Measurements from ENCODE around the gene C11orf98.
A peak's percentile ranks its signal among the peaks of the same experiment; 100 is the strongest.
"Not testable (repeated sequence)": the region's sequence is repeated elsewhere in the genome, so short reads cannot be mapped to it uniquely, and the experiment has no call there.

Gene C11orf98

DNA sequence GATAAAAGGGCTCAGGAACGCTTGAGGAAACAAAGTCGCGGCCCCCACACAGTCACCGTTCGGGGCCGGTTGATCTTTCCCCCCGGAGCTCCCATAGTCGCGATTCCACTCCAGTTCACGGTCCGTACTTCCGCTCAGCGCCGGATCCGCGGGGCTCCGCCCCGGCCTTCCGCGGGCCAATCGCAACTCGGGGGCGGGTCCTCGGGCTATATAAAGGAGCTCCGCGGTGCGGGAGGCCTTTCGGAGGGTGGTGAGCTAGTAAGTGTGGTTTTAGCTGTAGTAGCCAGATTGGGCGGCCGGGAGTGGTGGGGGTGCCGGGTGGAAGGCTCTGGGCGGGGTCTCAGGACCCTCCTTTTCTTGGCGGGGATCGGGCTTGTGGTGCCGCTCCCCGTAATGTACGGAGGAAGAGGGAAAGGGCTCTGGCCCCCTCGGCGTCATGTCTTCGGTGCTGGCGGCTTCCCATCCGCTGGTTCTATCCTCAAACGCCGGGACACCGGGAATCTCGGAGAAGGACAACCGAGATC, at the start of gene C11orf98, which contains the start of gene CSKMT:
Gene C11orf98 (minus strand): TSS at position 136 of the 524 bp plus-strand sequence. CDS start 41 bp downstream, at position 95.
Gene CSKMT (plus strand): TSS at position 238 of the 524 bp plus-strand sequence. CDS start 568 bp downstream, outside the sequence.
- DNase-seq: peak; percentile 95 to 97

DNA sequence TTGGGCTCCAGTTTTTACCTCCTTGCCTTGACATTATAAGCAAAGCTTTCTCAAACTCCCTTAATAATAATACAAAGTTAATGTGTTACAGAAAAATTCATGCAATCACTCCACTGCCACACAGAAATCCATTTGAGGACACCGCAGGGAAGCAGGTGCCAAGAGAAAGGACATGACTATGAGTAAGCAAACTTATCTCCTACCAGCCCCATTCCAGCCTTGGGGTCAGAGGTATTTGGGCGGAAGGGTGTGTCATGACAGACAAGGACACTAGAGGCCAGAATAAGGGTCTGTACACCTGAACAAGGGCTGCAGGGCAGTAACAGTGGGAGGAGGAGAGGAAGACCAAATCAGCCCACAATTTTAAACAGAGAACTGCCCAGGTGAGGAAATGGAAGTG, 48.3 kb upstream of the C11orf98 start:
- DNase-seq: no peak

DNA sequence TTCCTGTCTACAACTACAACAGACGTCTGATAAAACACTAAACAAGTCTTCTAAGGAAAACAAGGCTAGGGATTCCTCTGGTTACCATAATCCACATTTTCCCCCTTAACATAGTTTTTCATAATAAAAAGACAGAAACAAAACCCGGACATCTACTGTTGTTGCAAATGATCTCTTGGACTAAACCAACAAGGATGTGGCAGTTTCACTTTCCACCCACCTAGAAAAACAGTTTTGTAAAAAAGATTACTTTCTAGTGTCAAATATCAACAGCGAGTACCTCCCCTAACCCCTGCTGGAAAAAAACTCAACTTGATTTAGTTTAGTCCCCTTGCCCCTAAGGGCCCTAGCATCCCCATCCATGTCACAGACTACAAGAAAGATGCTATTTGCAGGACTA, 47.9 kb upstream of the C11orf98 start:
- no peak for DNase-seq

DNA sequence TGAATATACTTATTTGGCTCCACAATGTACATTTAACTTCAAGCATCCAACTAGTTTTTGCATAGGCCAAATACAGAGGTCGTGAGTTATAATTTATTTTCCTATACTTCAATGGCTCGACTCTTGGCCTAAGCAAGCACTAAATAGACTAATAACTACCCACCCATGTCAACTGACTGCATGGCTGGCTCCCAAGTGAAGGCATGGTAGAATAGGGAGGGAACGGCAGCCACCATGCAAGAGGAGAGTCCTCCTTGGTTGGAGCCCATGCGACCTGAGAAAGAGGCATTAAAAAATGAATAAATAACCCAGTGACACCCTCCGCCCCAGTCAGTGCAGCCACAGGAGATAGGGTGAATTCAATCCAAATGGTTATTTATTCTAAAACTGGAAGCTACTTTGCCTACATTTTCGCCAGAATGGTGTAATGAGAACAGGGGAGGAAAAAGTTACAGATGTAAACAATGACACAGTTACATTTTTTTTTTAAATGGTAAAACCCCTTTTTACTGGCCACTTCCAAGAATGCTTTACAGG, 47.3 kb upstream of the C11orf98 start:
- no peak for DNase-seq

DNA sequence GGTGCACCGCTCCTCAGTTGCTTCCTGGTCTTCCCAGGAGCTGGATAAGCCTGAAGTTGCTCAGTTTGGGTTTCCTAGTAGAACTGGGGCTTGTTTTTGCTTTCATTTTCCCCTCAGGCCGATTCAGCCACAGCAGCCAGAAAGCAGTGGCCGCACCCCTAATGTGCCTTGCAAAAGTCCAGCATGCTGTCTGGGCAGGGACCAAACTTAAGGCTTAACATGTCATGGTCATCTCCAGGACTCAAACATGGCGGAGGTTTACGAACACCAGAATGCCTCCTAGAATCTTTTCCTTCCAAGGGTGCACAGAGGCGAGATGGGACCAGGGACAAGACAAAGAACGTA, 45.0 kb upstream of the C11orf98 start:
- DNase-seq: no peak

DNA sequence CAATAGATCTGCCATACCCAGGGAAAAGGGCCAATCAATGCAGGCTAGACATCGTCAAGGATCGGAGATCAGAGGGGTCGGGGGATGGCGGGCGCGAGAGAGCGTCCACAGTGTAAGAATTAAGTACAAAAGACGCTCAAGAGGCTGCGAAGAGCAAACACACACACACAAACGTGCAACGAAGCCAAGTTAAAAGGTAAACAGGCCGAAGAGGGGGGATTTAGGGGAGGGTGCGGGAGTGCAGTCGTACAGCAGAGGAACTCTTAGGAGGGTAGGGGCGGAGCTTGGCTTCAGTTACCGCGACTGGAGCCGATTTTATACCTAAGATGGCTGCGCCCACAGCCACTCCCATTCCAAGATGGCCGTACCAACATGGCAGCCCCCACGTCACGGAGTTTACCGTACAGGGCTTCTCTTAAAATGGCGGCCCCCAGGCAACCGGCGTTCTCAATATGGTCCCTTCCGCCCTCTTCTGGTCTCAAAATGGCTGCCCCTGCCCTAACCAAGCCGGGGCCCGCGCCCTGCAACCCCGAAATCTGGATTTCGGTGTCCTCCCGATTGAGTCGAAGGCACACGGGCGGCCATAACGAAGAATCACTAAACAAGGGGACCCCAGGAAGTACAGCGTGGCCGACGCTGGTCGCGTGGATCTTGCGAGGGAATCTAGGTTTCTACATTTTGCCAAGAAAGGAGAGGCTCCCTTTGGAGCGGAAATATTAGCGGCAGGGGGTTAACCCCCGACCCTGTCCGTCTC, 44.4 kb upstream of the C11orf98 start:
- peak; percentile 89 to 91 for DNase-seq

DNA sequence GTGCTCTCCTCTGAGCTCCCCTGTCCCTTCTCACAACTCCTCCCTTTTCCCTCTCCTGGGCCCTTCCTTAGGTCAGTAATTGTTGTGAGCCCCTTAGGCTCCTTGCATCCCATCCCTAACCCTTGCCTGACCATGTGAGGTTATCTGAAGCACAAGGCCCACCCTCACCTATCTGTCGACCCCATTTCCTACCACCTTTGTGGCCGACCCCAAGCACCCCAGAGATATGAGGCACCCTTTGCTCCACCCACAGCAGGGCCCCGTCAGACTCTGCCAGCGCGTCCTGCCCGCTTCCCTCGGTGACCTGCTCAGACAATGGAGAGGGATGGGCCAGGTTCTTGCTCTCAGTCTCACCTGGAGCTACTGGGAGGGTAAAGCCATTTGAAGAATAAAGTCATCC, 43.8 kb upstream of the C11orf98 start:
- DNase-seq: no peak

DNA sequence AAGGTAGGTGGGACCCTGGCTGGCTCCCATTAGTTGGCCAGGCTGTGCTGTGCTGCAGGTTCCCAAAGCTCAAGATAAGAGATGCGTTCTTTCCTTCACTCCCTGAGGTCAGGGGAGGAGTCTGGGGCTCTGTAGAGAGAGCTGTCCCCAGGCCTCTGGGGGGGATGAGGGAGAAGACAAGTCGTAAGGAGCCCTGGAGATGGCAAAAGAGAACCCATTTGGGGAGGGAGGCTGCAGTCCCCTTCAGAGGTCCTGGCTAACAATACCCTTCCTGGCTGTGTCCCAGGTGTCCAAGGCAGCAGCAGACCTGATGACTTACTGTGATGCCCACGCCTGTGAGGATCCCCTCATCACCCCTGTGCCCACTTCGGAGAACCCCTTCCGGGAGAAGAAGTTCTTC, 43.4 kb upstream of the C11orf98 start:
- no peak for DNase-seq

DNA sequence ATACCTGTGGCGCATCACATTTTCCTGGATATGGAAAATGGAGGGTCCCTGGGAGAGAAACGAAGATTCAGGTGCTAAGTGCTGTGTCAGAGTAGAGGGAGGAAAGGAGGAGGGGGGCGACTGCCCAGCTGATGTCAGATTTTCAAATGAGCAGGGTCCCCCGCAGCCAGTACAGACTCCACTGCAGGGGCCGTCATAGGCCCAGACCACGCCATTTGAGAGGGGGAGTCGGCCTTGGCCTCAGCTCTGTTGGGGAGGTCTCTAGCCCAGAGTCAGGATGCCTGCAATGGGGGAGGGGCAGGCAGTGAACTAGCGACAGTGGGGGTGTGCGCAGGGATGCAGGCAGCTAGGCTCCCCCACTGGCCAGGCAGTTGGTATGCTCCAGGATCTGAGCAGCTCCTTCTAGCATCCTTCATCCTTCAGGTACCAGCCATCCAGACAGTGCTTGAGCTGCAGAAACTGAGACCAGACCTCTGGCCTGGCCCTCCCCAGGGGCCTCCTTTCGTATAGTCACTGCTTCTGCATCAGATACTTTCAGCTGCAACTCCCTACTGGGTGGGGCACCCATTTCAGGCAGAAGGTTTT, 42.4 kb upstream of the C11orf98 start, which contains the start of the genes BSCL2 and GNG3:
Gene BSCL2 (minus strand): TSS at position 148 of the 585 bp plus-strand sequence. CDS start 229 bp downstream, outside the sequence.
Gene GNG3 (plus strand): TSS at position 400 of the 585 bp plus-strand sequence. CDS start 620 bp downstream, outside the sequence.
- no peak for DNase-seq

DNA sequence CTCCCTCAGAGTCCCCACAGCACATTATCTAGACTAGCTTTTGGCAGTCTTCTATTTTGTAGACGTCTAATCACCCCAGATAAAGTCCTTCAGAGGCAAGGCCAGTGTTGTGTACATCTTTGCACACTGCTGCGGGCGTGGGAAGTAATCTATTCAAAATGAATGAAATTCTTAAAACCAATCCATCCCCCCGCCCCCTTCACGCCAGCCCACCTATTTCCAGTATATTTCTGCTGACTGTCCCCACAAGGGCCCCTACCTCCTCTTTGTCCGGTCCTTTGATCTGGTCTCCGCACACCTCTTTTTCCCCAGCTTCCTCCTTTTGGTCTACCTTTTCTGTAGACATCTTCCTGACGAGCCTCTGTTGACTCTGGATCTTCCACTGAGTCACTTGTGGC, 41.8 kb upstream of the C11orf98 start:
- DNase-seq: no peak

DNA sequence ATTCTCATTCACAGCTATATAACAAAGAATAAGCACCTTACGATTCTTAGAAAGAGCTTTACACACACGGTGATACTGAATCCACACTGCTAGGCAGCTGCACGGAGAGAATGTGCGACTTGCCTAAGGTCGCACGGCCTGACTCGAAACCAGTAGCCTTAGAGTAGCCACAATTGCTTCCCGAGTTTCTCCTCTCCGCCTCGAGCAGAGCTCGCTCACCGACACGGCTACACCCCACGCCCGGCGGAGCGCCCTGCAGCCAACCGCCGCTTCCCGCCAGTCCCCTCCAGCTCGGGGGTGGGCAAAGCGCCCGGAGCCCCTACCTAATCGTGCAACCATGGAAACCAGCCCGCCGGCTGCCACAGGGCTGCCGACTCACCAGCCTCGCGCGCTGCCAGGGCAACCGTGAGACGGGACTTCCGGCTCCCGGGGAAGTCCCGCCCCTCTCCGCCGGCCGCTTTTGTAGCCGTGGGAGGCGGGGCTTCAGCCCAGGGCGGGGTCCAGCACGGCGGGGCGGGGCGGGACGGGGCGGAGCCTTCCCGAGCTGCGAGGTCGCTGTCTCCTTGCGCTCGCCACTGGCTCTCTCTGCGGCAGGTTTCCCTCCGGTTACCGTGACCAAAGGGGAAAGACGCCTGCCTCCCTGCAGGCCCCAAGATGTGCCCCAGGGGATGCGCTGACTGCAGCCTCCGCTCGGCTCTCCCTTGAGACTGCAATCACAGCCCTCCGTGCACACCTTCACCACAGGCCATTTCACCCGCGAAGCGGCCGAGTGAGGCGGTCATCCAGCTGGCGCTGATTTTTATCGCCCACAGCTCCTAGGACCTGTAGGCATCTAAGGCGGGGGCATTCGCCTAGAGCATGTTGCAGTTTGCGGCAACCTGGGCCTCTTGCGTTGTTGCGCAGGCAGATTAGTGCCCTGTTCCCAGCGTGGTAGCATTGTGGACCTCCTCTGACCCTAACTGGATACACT, 41.2 kb upstream of the C11orf98 start:
- peak; percentile 93 to 97 for DNase-seq

DNA sequence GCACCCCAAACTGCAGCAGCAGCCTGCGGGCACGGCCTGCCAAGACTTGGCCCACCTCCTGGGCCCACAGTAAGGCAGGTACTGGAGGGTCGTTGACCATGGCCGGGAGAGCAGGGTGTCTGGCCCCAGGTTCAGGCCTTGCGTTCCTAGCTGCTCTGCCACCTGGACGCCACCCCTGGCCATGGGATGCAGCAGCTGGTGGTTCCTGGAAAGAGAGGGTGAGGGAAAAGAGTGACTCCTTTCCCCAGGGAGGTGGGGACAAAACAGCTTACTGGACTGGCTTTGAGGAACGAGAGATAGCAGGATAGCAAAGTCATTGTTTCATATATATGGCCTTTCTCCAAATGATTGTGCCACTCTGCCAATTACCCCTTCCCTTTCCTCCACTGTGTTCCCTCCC, 40.4 kb upstream of the C11orf98 start:
- no peak for DNase-seq

DNA sequence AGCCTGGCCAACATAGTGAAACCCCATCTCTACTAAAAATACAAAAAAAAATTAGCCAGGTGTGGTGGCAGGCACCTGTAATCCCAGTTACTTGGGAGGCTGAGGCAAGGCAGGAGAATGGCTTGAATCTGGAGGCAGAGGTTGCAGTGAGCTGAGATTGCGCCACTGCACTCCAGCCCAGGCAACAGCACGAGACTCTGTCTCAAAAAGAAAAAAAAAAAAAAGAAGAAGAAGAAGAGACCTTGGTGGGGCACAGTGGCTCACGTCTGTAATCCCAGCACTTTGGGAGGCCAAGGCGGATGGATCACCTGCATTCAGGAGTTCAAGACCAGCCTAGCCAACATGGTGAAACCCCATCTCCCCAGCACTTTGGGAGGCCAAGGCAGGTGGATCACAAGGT, 38.9 kb upstream of the C11orf98 start:
- not testable (repeated sequence) for DNase-seq

DNA sequence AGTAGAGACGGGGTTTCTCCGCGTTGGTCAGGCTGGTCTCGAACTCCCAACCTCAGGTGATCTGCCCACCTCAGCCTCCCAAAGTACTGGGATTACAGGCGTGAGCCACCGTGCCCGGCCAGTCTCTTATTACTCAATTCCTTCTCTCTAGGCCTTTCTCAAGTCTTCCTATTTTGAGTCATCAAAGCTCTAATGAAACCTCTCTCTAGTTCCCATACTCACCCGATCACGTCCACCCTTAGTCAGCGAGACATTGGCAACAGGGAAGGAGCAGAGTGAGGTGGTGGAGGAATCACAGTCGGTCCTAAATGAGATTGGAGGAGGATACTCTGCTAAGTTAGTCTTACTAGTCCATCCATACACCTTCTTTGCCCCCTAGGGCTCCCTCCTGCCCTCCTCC, 37.2 kb upstream of the C11orf98 start:
- DNase-seq: no peak

DNA sequence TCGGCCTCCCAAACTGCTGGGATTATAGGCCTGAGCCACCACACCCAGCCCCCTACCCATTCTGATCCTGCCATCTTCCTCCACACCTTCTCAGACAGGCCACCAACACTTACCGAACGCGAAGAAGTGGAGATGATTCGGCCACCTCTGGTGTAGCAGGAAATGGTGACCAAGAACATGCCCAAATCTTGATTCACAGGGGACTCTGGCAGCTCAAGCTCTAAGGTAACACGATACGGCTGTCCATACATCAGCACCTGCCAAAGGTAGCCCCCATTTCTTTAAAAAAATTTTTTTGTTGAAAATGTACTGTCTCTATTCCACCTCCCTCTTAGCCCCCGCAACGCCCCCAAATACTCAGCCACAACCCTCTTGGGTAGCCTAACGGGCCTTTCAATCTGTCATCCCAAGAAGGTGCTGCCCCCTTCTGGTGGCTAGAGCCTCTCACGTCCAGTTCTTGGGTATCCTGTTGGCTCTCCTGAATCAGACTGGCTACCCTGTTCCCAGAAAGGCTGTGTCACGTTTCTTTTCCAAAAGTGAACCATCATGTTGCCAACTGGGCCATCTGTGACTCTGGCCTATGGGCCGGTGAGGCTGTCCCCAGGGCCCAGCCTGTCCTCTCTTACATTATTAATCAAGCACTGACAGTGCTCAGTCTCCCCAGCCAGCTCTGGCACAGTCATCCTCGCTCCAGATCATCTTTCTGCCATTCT, 29.6 kb upstream of the C11orf98 start:
- peak; percentile 74 to 76 for DNase-seq

DNA sequence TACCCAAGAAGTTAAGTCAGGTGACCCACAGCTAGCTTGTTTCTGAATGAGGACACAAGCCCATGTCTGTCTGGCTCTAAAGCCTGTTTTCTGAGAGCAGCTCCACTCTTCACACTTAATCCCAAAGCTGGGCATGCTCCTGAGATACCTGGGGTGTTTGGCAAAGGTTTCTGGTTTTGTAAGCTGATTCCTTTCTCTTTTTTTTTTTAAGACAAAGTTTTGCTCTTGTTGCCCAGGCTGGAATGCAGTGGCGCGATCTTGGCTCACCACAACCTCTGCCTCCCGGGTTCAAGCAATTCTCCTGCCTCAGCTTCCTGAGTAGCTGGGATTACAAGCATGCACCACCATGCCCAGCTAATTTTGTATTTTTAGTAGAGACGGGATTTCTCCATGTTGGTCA, 28.6 kb upstream of the C11orf98 start:
- DNase-seq: not testable (repeated sequence)

DNA sequence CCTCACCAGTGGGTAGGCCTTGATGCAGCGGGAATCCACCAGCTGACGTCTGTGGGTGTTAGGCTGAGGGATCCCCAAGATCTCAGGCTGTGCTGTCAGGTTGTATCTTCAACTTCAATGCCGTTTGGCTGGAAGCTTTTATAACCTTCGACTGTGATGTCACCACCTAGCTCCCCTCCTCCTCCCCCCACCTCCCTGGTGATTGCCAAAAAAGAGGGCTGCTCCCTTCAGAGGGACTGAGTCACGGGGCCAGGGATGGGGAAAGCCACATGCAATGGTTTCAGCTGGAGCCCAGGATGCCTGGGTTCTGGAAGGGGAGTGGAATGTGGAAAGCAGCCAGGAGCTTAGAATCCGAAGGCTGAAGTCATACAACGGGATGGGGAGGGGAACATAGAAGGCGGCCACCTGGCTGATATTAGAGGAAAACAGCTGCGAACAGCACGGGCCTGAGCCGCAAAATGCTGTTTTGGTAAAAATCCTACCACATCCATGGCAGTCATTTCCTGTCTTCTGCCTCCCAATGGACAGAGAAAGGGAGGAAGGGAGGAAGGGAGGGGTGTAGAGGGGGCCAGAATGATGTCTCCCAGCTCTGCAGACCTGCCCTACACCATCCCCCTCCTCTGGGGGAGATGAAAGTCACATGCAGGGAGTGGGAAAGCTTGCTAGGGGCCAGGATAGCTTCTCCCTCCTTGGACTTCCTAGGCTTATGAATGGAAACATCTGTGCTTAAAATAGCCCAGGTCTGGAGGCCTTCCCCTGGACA, 24.6 kb upstream of the C11orf98 start, which contains the start of gene LRRN4CL:
Gene LRRN4CL (minus strand): TSS at position 110 of the 763 bp plus-strand sequence. CDS start 1,022 bp downstream, outside the sequence.
- DNase-seq: no peak

DNA sequence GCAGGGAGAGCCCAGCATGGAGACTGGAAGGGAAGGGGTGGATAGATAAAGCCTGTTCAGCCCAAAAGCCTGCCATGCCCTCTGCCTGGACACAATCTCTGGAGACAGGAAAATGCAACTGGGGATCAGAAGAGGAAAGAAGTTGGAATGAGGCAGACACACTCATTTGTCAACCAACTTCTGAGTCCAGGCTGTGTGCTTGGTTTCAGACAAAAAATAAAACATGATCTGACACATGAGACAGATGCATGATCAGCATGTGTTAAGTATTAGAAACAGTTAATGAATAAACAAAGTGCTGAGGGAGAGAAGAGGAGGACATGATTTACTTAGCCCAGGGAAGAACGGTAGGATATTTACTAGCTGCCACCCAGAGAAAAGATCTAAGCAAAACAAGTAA, 23.5 kb upstream of the C11orf98 start:
- no peak for DNase-seq

DNA sequence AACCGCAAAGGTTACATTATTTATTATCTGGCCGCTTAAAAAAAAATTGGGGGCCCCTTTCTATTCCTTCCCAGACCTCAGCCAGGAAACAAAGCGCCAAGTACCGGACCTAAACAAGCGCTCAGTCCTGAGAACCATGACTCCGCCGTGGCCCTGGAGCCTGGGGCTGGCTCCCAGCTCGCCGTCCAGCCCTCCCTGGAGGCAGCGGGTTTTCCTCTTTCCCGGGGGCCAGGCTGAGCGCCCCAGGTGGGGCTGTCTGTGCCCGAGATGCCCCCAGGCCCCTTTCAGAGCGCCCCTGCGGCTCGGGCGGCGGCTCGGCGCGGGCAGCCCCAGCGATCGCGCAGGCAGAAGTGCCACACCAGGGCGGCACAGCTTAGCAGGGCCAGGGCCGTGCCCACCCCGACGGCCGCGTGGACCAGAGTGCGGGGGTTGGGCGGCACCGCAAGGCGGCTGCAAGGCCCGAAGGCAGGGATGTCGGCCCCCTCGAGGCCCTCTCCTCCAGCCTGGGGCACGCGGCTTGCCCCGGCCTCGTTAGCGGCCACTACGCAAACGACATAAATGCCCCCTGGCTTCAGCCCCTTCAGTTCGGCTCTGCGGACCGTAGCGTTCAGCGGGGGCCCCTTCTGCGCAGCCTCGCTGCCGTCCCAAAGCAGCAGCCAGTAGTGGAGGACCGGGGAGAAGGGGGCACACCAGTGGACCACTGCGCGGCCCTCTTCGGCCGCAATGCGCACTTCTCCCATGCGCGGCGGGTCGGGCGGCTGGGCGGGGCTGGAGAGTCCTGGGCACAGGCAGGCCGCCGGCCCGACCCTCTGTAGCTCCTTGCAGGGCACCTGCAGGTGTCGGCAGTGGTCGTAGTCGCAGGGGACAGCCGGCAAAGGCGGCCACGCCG, 22.7 kb upstream of the C11orf98 start:
- no peak for DNase-seq

DNA sequence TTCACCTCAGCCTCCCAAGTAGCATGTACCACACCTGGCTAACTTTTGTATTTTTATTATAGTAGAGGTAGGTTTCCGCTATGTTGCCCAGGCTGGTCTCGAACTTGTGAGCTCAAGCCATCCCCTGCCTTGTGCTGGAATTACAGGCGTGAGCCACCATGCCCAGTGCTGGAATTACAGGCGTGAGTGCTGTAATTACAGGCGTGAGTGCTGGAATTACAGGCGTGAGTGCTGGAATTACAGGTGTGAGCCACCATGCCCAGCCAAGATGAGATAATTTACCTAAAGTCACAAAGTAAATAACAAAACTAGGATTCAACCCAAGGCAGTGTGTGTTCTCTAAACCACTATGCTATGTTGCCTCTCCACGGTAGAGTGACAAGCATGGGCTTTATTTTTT, 17.5 kb upstream of the C11orf98 start:
- DNase-seq: no peak

Measured in stimulated activated CD4-positive, alpha-beta T cell treated with anti-CD3 and anti-CD28 coated beads, Interleukin-2, amount 100 ng/mL, for 48 hours (primary cell).